HEK293 (cell line): ENCODE measurements around the gene ARV1.

ENCODE experiments used
- ZFP37 ChIP-seq: fragments of 450-650 bp; formaldehyde crosslinking; IDR thresholded peaks from 2 replicates; pipeline ENCODE4 v1.5.1; 2016; ENCODE audit warnings: missing biosample characterization, missing genetic modification characterization
- ZNF202 ChIP-seq: fragments of 450-650 bp; formaldehyde crosslinking; IDR thresholded peaks from 2 replicates; pipeline ENCODE4 v1.5.1; 2016; ENCODE audit warnings: missing biosample characterization, missing genetic modification characterization, borderline replicate concordance
- ZNF558 ChIP-seq: fragments of 450-650 bp; formaldehyde crosslinking; IDR thresholded peaks from 2 replicates; pipeline ENCODE4 v1.5.1; 2016; ENCODE audit warnings: missing biosample characterization, missing genetic modification characterization

GRCh38 chr1:231032963-231033362 lies 54.1 kb downstream of the ARV1 start:
- TF ChIP-seq ZFP37 (tag by site-specific recombination), result no peak
- no peak for TF ChIP-seq ZNF202 (tag by site-specific recombination)
- no peak for TF ChIP-seq ZNF558 (tag by site-specific recombination)
